GM18873 (cell line): ENCODE measurements around the gene C10orf105.
A peak's percentile ranks its signal among the peaks of the same experiment; 100 is the strongest.

ENCODE experiments used
- ATAC-seq: cut with Tn5 transposase; IDR thresholded peaks from one replicate; pipeline ENCODE4 v1.9.1; 2021; ENCODE audit warnings: mild to moderate bottlenecking, moderate library complexity, moderate number of reproducible peaks; ENCODE audit not compliant: unreplicated experiment, low FRiP score

C10orf105 gene

DNA sequence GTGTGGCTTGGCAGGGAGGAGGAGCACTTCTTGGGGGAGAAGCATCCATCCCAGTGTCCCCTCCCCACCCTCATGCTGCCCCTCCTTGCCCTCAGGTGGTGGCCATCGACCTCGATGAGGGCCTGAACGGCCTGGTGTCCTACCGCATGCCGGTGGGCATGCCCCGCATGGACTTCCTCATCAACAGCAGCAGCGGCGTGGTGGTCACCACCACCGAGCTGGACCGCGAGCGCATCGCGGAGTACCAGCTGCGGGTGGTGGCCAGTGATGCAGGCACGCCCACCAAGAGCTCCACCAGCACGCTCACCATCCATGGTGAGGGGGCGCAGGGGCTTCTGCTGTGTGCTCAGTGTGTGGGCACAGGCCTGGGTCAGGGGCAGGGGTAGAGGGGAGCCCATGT, 14.8 kb downstream of the C10orf105 start:
- no peak for ATAC-seq

DNA sequence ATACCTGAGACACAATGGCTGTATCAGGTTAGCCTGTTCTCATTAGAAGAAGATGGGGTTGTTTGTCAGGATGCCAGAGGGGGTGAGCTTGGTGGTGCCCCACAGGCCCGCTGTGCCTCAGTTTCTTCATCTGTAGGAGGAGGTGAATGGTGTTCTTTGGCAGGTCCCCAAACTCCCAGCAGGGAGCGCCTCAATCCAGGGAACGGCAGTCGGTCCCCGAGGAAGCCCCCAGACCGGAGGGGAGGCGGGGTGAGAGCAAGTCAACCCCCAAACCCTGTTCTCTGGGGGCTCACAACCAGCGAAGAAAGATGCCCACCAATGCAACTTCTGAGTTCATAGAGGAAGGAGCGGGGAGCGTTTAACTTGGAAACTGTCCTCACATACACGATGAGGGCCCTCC, 16.0 kb downstream of the C10orf105 start:
- no peak for ATAC-seq

DNA sequence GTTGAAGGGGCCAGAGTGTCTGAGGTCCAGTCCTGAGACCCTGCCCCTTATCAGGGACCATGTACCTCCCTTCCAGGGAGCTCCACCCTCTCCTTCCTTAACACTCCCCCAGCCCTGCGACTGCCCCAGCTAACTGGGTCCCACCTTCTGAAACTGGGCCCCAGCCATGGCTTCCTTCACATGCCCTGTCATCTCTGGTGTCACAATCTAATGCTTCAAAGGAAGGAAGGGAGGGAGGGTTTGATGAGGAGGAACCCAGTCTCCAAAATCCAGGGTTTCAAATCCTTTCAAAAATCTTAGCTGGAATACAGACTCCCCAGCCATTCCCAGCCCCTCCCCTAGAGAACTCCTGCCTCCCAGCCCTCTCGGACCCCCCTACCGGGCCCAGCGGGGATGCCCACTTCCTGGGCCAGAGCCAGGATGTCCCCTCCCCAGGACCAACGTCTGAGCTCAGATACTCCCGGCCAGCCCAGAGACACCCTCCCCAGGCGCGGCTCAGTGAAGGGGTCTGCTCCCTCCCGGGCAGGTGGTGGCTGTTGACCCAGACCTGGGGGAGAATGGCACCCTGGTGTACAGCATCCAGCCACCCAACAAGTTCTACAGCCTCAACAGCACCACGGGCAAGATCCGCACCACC, 18.0 kb downstream of the C10orf105 start:
- ATAC-seq: no peak

DNA sequence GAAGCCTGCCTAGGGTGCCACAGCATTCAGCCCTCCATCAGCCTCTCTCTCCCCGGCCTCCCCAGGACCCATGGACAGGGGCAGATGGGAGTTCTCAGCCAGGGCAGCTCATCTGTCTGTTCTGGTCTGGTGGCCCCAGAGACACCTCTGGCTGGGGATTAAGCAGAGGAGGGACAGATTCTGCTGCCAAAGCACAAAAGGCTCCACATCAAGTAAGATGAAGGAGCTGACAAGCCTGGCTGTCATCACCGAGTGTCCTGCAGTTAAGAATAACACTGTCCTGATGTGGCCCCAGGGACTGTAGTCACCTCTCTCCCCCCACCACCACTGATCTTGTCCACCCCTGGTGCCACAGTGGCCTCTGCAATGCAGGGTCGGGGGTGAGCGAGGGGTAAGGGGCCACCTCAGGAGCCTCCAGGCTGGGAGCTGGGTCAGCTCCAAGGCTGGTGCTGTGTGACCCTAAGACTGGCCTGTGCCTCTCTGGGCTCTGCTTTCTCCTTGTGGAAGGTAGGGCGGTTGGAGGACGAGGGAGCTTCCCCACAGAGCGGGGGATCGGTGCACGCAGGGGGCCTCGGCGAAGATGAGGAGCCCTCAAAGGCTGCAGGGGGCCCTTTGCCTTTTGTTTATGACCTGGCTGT, 18.7 kb downstream of the C10orf105 start:
- no peak for ATAC-seq

DNA sequence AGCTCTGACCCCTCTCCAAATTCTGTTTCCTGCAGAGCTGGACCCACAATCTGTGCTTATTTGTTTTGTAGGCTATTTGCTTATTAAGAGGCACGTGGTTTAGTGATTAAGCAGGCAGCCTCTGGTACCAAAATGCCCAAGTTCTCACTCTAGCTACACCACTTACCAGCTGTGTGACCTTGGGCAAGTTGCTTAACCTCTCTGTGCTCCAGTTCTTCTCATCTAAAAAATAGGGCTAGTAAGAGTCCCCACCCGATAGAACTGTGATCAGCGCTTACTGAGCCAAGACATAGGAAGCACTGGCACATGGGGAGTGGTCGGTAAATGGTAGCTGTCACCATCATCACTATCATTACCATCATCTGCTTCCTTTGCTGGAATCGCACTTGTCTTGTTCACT, 20.8 kb downstream of the C10orf105 start:
- no peak for ATAC-seq

DNA sequence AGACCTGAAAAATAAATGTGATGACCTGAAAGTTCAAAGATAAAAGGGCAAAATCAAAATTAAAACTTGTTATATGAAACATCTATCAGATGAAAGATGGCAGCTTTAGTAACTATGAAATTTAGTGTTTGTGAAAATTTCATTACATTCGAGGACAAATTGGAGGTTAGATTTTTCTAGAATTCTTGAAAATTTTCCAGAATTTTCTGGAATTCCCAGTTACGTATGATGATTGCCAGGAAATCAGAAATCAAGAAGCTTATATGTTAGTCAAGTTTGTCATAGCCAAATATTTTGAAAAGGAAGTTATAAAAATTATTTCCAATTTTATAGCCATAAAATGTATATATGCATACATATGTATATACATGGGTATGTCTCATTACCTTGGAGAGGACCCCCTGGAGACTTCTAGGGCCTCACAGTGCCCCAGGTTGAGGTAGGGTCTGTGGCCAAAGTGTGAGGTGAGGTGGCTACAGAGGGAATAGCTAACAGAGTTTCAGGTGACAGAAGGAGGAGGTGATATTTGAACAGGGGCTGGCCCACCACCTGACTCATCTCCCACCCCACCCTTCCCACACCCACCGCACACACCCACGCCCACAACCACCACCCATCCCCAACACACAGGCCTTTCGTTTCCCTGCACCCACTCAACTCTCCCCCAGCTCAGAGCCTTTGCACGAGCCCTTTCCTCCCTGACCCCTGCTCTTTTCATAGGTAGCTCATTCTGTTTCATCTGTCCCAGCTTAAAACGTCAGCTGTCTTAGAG, 21.5 kb downstream of the C10orf105 start:
- ATAC-seq: no peak

DNA sequence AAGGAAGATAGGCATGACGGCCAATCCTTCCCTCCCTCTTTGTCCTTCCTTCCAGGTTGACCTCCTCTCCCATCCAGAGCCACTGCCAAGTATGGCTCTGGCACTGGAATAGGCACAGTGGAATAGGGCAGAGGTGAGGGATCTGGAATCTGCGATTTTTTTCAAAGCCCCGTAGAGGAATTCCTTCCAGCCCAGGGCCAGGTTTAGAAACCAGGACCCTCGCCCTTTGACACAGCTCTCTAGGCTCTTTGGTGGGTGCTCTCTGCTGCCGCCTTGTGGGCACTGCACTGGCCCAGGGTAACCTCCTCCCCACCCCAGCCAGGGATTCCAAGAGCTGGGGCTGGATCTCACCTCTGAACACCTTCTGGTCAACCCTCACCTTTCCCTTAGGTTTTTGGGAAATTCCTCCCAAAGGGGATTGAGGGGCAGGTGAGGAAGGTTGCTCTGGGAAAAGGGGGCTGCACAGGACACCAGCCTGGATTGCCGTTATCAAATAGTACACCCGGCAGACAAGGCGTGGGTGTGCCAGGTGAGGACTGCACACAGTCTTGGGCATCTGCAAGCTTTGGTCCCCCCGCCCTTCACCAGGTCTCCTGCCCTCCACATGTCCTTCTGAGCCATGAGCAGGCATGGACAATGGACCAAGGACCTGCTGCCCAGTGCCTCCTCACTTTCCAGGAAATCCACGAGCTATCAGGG, 22.8 kb downstream of the C10orf105 start:
- no peak for ATAC-seq

DNA sequence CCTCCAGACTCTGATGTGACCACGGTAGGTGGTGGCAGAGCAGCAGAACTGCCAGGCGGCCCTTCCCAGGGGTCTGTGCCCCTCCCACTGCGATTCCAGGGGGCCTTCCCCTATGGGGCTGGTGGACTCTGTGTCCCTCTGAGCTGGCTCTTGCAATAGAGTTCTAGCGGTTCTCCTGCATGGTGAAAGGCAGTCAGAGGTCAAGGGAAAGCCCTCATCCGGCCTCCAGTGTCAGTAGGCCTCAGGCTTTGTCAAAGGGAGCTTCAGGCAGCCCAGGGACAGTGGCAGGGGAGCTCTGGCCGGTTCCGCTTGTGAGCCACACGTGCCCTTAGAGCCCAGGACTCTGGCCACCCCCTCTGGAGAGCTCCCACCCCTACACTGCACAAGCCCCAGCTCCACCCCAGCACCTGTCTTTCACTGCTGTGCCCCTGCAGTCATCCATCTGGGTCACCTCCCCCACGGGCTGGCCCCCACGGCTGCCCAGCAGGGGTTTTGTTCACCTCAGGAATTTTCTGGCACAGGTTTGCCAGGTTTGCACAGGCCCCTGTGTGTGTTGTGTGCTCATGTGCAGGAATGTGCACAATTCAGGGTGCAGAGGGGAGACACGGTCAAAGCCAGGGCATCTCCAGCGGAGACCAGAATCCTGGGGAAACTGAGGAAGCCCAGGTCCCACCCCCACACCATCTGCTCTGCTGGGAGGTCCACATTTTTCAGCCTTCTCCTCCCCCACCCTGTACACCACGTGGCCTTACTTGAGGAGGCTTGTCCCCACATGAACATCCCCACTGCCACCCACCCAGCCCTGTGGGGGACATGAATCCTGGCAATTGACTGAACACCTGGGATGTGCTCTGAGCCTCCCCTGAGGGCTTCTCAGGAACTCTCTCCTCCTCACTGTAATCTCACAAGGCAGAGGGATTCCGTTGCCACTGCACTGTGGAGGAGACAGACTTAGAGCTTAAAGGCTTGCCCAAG, 23.8 kb downstream of the C10orf105 start:
- ATAC-seq: no peak

DNA sequence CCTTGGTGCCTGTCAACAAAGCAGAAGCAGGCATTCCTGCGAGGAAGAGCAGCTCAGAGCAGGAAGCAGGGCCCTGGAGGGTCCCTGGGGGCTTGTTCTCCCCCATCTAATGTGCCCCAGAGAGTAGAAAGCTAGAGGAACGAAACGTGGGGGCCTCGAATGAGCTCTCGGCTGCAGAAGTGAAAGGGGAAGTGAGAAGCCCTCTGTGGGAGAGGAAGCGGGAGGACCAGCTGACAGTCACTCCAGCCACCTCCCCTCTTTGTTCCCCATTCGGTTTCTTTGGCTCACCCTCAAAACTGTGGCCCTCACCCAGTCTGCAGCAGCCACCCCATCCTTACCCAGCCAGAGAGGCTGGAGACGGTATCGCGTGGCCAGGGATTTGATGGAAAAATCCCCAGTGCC, 25.0 kb downstream of the C10orf105 start:
- peak; percentile 74 for ATAC-seq

DNA sequence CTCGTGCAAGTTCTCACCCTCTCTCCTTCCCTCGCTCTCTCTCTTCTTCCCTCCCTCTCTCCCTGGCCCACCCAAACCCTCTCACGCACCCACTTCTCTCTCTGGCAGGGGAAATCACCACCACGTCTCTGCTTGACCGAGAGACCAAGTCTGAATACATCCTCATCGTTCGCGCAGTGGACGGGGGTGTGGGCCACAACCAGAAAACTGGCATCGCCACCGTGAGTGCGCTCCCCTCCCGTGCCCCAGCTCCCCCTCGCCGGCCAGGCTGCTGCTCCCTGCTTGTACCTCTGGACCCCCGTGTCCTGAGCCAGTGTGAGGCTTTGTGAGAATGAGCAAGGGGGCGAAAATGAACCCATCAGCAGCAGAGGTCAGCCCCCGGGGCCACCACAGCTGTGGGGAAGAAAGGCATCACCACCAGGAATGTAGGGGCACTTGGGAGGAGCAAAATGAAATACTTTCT, 25.5 kb downstream of the C10orf105 start:
- no peak for ATAC-seq

DNA sequence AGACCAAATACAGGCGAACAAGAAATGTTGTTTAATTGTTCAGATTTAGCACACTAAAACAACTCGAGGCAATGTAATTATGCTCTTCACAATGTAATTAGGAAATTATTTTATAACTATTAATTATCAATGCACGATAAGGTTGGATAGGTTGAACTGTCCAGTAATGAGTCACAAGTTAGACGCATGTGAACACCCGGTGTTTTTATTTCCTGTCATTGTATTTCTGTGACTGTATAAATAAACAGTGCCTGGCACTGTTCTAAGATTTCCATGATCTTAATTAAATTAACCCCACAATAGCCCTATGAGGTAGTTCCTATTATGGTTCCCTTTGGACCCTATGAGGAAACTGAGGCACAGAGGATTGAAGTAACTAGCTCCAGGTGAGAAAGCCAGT, 26.2 kb downstream of the C10orf105 start:
- no peak for ATAC-seq

DNA sequence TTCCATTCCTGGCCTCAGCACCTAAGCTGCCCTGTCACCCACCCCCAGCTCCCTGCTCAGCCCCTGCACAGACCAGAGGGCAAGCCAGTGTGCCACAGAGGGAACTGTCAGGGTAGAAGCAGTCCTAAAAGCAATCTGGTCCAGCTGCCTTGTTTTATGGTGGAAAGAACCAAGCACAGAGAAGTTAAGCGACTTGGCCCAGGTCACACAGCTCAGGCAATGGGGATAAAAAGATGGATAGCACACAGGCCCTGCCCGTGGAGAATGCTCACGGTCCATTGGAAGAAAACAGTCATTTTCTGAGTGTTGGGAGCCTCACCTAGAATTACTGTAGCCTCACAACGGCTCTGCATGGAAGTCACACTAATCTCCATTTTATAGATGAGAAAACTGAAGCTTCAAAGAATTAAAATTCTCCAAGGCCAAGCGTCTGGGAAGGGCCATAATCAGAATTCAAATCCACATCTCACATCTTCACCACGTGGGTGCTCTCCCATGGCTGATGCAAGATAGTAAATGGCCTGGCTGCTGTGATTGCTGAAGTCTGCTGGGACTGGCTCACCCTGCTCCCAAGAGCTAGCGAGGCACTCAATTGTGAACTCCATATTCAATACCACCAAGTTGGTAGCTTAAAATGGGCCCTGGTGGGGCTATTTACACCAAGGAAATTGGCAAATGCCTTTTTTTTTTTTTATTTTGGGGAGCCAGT, 26.8 kb downstream of the C10orf105 start:
- no peak for ATAC-seq

DNA sequence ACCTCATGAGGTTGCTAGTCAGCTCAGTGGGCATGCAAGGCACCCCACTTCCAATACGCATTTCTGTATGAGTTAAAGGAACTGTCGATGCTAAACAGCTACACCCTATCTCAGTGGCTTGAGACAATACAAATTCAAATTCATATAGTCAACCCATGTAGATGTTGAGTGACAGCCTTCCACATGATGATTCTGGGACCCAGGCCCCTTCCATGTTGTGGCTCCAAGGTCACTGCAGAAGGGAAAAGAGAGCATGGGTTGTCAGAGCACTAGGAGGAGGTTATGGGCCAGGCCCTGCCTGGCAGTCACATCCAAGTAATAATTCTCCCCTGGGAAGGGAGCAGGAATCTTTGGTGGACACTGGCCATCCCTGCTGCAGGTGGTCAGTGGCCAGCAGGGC, 28.2 kb downstream of the C10orf105 start:
- ATAC-seq: no peak

DNA sequence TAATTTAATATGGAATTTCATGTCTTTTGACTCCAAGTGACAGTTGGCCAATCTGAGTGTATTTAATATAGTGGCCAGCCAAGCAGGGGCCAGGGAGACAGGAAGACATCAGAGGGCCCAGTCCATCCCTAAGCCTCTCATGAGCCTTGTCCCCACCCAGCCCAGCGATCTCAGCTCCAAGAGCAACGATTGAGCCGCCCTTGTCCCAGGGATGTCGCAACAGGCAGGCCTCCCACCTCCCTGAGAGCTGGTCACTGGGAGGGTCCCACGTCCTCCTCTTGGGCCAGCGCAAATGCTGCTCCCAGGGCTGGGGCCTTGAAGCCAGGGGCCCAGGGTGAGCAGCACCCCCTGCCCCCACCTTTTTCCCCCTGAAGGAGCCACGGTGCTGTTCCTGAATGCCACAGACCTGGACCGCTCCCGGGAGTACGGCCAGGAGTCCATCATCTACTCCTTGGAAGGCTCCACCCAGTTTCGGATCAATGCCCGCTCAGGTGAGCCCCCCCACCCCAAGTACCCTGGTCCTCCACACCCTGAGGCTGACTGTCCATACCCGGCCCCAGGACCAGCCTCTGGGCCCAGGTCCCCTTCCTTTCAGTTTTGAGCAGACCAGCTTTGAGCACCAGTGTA, 29.4 kb downstream of the C10orf105 start:
- ATAC-seq: no peak

DNA sequence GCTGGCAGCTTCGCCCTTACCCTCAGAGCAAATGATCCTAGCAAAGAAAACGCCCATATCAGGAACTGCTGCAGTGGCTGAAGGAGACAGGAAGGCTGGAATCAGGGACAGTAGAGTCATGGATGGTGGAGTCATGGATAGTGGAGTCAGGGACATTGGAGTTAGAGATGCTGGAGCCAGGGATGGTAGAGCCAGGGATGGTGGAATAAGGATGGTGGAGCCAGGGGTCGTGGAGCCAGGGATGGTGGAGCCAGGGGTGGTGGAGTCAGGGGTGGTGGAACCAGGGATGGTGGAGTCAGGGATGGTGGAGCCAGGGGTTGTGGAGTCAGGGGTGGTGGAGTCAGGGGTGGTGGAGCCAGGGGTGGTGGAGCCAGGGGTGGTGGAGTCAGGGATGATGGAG, 31.3 kb downstream of the C10orf105 start:
- no peak for ATAC-seq

DNA sequence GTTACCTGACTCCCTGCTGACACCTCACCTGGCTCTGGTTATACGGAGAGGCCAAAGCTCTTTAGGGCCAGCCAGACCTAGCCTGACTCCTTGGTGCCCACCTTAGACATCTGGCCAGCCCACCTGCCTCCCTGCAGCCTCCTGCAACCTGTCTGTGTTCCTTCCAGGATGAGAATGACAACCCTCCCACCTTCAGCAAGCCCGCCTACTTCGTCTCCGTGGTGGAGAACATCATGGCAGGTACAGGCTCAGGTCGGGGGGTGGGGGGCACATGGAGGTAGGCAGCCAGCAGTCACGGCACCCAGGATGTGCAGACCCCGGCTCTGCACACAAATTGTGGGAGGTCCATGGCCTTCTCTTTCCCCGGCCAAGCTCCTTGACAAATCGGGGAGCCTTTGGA, 32.1 kb downstream of the C10orf105 start:
- no peak for ATAC-seq

DNA sequence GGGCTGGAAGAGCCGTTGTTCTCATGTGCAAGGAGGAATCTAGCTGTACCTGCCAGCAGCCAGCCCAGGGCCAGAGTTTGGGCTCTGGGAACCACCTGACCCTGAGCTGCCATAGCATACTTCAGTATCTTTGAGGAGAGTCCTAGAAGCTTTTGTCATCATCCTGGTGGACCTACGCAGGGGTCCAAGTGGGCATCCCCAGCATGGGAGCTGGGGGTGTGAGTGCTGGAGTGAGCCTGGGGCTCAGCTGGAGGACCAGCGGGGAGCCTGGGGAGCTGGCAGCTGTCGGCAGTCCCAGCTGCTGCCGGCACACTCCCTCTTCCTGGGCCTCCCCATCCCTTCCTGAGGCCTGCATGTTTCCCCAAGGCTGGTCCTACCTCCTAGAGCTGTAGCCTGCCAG, 32.5 kb downstream of the C10orf105 start:
- ATAC-seq: no peak

DNA sequence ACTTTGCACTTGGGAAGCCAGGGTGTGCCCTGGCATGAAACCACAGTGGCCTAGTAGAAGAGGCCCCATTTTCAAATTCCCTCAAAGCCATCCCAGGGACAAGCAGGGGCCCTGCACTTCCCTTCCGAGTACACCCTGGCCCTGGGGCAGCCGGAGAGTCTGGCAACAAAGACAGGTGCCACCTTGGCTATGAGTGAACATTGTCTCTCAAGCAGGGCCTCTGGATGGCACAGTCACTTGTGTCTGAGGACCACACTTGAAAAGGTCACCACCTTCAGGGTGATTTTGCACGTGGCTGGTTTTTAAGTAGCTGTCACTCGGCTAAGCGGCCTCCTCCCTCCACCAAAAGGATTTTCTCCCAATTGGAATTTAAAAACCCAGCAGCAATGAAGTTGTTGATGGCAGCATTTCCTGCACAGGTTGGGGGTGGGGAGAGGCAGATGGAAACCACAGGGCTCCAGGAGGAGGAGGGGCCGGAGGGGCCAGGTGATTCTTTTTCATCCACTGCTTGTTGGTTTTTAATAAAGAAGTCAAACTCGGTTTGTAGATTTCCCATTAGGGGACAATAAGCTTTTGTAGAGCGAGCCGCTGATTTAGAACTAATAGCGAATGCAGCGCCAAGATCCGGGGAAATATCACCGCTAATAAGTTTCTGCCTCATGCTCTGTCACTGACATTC, 33.9 kb downstream of the C10orf105 start:
- ATAC-seq: no peak
